ENCODE data around the gene OTUB2.

DNA sequence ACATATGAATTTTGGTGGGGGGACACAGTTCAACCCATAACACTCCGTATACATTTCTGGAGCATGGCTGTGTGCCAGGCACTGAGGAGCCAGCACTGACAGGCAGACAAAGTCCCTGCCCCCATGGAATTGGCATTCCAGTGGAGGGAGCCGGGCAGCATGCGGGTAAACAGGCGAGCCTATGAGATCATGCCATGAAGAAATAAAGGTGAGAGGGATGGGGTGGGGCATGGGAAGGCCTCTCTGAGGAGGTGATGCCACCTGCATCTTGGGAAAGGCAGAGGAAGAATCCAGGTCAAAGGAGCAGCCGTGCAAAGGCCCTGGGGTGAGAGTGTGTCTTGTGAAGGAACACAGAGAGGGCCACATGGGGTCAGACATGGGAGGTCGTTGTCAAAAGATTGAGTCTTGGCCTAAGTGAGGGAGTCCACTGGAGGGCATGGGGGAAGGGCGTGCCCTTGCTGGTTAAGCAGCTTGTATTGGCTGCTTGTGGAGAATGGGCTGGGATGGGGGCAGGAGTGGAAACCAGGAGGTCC is 3.6 kb downstream of the OTUB2 start:
- TF ChIP-seq POLR2A (IDR thresholded peaks at IDR 0.05; ENCODE audit: low read depth, low read length), result no peak
- no peak for TF ChIP-seq TAF1 (IDR thresholded peaks at IDR 0.05; ENCODE audit: low read depth, low read length)
